Measurements from ENCODE around the gene SFN.
"Not testable (repeated sequence)": the region's sequence is repeated elsewhere in the genome, so short reads cannot be mapped to it uniquely, and the experiment has no call there.

SFN gene

DNA sequence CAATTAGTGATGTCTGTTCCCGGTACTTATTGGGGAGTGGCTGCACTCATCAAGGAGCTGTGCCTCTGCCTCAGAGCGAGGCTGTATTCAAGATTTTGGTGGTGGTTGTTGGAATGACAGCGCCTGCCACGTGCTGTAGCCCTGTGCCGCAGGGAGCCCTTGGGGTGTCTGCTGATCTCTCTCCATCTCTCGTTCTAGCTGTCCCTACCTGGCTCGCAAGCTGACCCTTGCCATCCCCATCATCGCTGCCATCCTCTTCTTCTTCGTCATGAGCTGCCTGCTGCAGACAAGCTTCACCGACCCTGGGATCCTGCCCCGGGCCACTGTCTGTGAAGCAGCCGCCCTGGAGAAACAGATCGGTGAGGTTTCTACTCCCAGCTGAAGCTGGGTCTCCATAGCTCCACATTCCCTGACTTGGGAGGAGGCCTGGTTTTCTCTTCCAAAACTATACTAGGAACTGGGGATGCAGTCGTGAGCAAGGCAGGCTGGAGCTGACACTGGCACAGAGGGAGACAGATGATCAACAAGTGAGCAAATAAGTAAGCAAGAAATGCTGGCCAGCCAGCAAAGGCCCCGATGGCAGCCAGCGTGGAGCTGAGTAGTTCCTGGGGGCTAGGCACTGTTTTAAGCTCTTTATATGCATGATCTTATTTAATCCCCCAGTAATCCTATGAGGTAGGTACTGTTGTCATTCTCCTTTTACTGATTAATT lies 30.5 kb upstream of the SFN start:
- Mint-ChIP-seq H3K4me3 (peak overlapping the region; percentile 13 to 78), H3K27me3 (no peaks in the 10 kb centered on the region), H3K4me1 (peaks cover 75% of the 10 kb centered on the region), H3K27ac (peak overlapping the region in 1 of 2 donors; percentile 99), H3K9me3 (no peaks in the 10 kb centered on the region)
- DNase-seq (no peak), ATAC-seq (no peak)

DNA sequence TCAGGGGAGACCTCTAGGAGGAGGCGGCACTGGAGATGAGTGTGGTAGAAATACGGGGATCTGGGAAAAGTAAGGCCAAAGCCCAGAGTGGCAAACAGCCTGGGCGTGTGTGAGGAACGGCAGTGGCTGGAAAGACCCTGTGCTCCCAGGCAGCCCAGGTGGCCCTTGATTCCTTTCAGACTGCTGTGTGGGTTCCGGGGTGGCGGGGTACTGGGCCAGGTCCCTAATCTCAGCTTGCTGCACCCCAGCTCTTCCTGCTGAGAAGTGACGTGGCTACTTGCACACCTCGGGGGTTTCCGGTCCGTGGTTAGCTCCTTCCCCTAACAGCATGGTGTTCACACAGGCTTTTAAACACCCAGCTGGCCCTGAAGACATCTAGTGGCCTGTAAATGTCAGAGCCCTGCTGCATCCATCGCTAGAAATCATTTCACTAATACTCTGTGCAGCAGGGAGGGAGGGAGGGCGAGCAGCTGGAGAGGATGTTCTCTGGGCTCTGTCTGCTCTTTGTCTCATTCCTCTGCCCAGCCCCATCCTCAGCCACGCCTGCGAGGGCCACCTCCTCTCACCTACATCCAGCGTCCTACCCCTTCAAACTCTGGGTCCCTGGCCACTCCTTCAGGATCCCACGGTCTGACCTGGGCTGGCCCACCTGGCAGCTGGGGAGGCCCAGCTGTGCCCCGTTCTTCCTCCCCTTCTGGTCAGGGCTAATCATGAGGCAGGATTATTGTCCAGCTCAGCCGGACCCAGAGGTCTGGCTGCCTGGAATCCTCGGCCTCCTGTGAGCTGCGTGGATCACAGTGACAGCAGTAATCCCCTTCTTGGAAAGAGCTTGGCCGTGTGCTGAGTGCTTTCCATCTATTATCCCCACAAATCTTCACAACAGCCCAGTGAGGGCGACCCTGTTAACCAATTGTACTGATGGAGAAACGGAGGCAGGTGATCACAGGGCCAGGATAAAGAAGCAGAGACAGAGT lies 29.2 kb upstream of the SFN start:
- no peaks in the 10 kb centered on the region for H3K9me3 Mint-ChIP-seq
- ATAC-seq (peak; percentile 98), DNase-seq (peak; percentile 65 to 85)
- peak overlapping the region; percentile 75 to 78 for H3K4me3 Mint-ChIP-seq
- peaks cover 73% of the 10 kb centered on the region for H3K4me1 Mint-ChIP-seq
- no peaks in the 10 kb centered on the region for H3K27me3 Mint-ChIP-seq
- H3K27ac Mint-ChIP-seq, result peak overlapping the region; percentile 96 to 99

DNA sequence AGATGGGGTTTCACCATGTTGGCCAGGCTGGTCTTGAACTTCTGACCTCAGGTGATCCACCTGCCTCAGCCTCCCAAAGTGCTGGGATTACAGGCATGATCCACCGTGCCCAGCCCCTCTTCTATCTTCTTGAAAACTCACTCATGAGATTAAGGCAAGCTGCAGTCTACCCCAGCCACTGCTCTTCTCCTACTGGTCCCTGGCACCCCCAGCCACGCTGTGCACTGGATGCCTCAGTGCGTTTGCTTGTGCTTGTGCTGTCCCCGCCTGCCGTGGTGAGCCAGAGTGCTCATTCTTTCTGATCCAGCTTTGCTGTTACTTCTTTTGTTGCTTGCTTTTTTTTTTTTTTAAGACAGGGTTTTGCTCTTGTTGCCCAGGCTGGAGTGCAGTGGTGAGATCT lies 25.3 kb upstream of the SFN start:
- not testable (repeated sequence) for H3K9me3 Mint-ChIP-seq, ATAC-seq, DNase-seq, H3K27me3 Mint-ChIP-seq, H3K4me3 Mint-ChIP-seq
- Mint-ChIP-seq H3K27ac (peak overlapping the region in 1 of 2 donors; percentile 28), H3K4me1 (peaks cover 43% of the 10 kb centered on the region)

DNA sequence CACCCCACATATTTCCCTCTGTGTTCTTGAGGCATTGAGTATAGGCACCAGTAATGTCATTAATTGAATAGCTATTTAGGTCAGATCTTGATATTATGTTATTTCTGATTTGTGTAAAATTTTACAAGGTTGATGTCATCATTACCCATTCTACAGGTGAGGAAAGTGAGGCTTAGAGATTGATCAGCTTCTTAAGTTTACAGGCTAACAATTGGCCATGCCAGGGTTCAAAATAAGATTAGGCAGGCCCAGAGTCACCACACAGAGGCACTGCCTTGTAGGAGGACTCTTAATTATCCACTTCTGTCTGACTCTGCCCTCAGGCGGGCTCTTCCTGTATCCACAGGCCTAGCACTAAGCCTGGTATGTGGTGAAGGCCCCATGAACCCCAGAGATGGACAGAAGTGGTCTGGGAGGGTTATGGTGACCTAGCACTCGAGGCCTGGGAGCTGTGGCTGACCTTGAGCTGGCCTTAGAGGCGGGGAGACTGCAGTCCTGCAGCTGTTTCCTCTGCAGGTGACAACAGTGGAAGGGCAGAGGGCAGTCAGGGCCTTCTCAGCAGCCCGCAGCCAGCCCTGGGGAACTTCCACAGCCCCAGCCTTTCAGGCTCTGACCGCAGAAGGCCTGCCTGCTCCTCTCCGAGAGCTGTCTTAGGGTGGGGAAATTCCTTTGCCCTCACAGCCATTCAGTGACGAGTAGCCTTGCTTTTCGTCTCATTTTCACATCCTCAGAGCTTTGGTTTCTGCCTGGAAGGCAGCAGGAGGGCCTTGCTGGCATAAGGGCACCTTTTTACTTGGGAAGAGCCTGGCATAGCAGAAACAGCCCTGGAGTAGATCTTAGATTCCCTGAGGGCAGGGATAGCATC lies 24.2 kb upstream of the SFN start:
- Mint-ChIP-seq H3K4me3 (no peak overlapping the region), H3K9me3 (no peaks in the 10 kb centered on the region), H3K4me1 (peaks cover 32% of the 10 kb centered on the region), H3K27me3 (no peaks in the 10 kb centered on the region), H3K27ac (peak overlapping the region; percentile 37 to 95)
- DNase-seq (peak in 1 of 2 donors; percentile 29), ATAC-seq (peak; percentile 85)

DNA sequence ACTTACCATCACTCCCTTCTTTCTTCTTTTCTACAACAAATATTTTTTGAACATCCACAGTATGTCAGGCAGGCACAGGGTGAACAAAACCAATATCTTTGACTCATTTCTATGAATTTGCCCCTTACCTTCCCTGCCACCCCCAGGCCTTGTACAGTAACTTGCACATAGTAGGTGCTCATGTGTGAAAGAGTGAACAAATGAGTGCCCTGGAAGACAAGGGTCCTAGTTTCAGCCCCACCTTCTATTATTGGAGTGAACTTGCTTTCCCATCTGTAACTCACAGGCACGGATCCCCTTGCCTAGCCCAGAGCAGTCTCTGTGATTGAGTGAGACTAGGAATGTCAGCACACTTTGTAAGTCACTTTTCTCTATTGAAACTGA lies 23.6 kb upstream of the SFN start:
- no peak overlapping the region for H3K4me3 Mint-ChIP-seq
- DNase-seq (no peak), ATAC-seq (no peak)
- H3K9me3 Mint-ChIP-seq, result no peaks in the 10 kb centered on the region
- peaks cover 26% of the 10 kb centered on the region for H3K4me1 Mint-ChIP-seq
- H3K27me3 Mint-ChIP-seq, result no peaks in the 10 kb centered on the region
- H3K27ac Mint-ChIP-seq, result peak overlapping the region in 1 of 2 donors; percentile 95

- no peak for ATAC-seq
Measured at GRCh38 chr1:26839779-26840178, 23.2 kb upstream of the SFN start.

DNA sequence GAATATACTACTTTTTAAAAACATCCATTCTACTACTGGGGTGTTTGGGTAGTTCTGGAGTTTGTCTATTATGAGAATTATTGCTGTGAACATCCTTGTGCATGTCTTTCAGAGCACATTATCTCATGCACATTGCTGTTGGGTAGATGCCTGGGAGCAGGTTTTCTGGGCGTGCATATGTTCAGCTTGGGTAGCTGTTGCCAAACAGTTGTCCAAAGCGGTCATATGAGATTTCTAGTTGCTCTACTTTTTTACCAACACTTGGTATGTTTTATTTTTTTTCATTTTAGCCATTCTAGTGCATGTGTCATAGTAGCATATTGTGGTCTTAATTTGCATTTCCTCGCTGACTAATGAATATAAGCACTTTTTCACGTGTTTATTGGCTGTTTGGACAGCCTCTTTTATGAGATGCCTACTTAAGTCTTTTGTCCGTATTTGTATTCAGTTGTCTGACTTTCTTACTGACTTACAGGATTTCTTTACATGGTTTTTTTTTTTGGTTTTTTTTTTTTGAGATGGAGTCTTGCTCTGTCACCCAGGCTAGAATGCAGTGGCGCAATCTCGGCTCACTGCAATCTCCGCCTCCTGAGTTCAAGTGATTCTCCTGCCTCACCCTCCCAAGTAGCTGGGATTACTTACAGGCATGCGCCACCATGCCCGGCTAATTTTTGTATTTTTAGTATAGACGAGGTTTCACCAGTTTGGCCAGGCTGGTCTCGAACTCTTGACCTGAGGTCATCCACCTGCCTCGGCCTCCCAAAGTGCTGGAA lies 18.3 kb upstream of the SFN start:
- H3K4me3 Mint-ChIP-seq, result no peak overlapping the region
- ATAC-seq (no peak), DNase-seq (no peak)
- no peaks in the 10 kb centered on the region for H3K9me3 Mint-ChIP-seq
- peak overlapping the region in 1 of 2 donors; percentile 76 for H3K27ac Mint-ChIP-seq
- H3K27me3 Mint-ChIP-seq, result no peaks in the 10 kb centered on the region
- no peaks in the 10 kb centered on the region for H3K4me1 Mint-ChIP-seq

More at GRCh38 chr1:26839779-26840178, 23.2 kb upstream of the SFN start:
- no peak overlapping the region for H3K27ac Mint-ChIP-seq
- H3K9me3 Mint-ChIP-seq, result no peaks in the 10 kb centered on the region
- no peak for DNase-seq
- no peaks in the 10 kb centered on the region for H3K27me3 Mint-ChIP-seq
- peaks cover 22% of the 10 kb centered on the region for H3K4me1 Mint-ChIP-seq
- H3K4me3 Mint-ChIP-seq, result no peak overlapping the region

DNA sequence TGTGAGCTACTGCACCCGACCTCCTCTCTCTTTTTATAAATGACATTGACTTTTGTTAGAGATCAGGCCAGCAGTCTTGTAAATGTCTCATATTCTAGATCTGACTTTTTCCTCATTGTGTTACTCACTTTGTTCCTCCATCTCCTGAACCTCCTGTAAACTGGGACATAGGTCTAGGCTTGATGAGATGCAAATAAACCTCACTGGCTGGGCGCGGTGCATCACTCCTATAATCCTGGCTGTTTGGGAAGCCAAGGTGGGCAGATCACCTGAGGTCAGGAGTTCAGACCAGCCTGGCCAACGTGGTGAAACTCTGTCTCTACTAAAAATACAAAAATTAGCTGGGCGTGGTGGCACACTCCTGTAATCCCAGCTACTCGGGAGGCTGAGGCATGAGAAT lies 15.1 kb upstream of the SFN start:
- peak overlapping the region in 1 of 2 donors; percentile 55 for H3K27ac Mint-ChIP-seq
- not testable (repeated sequence) for ATAC-seq

DNA sequence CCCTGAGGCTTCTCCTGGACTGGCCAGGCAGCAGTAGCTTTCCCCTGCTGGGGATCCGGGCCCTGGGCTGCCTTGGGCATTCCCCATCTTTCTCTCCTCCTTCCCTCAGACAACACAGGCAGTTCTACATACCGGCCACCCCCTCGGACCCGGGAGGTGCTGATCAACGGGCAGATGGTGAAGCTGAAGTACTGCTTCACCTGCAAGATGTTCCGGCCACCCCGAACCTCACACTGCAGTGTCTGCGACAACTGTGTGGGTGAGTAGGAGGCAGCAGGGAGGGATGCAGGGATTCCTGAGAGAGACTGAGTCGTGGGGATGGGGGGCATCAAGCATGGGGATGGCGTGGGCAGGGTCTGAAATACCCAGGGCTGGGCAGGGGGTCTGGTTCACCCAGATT lies 14.4 kb upstream of the SFN start:
- H3K9me3 Mint-ChIP-seq, result no peaks in the 10 kb centered on the region
- H3K4me1 Mint-ChIP-seq, result no peaks in the 10 kb centered on the region
- DNase-seq (no peak), ATAC-seq (no peak)
- no peak overlapping the region for H3K4me3 Mint-ChIP-seq
- peak overlapping the region; percentile 31 to 82 for H3K27ac Mint-ChIP-seq
- H3K27me3 Mint-ChIP-seq, result no peaks in the 10 kb centered on the region

More for the DNA sequence above, 15.1 kb upstream of the SFN start:
- H3K4me1 Mint-ChIP-seq, H3K27me3 Mint-ChIP-seq, H3K9me3 Mint-ChIP-seq, H3K4me3 Mint-ChIP-seq, DNase-seq: not testable (repeated sequence)

GRCh38 chr1:26848941-26849774 lies 13.8 kb upstream of the SFN start:
- DNase-seq (no peak), ATAC-seq (no peak)
- no peaks in the 10 kb centered on the region for H3K4me1 Mint-ChIP-seq
- no peaks in the 10 kb centered on the region for H3K27me3 Mint-ChIP-seq
- H3K9me3 Mint-ChIP-seq, result no peaks in the 10 kb centered on the region
- H3K4me3 Mint-ChIP-seq, result no peak overlapping the region
- H3K27ac Mint-ChIP-seq, result peak overlapping the region in 1 of 2 donors; percentile 81

- Mint-ChIP-seq H3K4me1 (no peaks in the 10 kb centered on the region), H3K4me3 (no peak overlapping the region), H3K27me3 (no peaks in the 10 kb centered on the region), H3K9me3 (no peaks in the 10 kb centered on the region), H3K27ac (peak overlapping the region in 1 of 2 donors; percentile 74)
- no peak for DNase-seq
- no peak for ATAC-seq
Measured at GRCh38 chr1:26851106-26851684, 11.8 kb upstream of the SFN start.

- Mint-ChIP-seq H3K27ac (peak overlapping the region in 1 of 2 donors; percentile 45), H3K9me3 (no peaks in the 10 kb centered on the region), H3K4me1 (no peaks in the 10 kb centered on the region), H3K4me3 (no peak overlapping the region), H3K27me3 (no peaks in the 10 kb centered on the region)
- DNase-seq (no peak), ATAC-seq (no peak)
Measured at GRCh38 chr1:26852701-26853100, 10.2 kb upstream of the SFN start.

DNA sequence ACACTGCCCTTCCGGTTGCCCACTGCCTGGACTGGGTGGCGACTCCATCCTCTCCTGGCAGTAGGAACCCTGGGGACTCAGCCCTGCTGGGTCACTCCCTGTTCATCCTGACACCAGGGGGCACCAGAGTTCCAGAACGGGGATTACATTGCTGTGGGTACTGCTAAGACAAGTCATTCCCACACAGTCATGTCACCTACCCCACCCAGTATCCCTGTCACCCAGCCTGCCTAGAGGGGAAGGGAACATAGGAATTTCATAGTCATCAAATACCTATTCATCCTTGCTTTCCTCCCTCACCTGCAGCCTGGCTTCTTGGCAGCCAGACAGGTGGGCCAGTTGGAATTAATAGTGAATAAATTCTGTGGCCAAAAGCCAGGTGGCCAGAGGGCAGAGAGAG lies 9.8 kb upstream of the SFN start:
- Mint-ChIP-seq H3K9me3 (no peaks in the 10 kb centered on the region), H3K4me1 (no peaks in the 10 kb centered on the region), H3K27me3 (no peaks in the 10 kb centered on the region), H3K4me3 (no peak overlapping the region), H3K27ac (no peak overlapping the region)
- DNase-seq, result peak; percentile 59 to 63
- peak; percentile 78 for ATAC-seq

- Mint-ChIP-seq H3K27ac (peak overlapping the region in 1 of 2 donors; percentile 77), H3K9me3 (no peaks in the 10 kb centered on the region), H3K27me3 (no peaks in the 10 kb centered on the region), H3K4me1 (no peaks in the 10 kb centered on the region), H3K4me3 (no peak overlapping the region)
- DNase-seq (no peak), ATAC-seq (no peak)
Measured at GRCh38 chr1:26853600-26853999, 9.3 kb upstream of the SFN start.
